Keratinocyte (primary cell): ENCODE results near the gene GABARAPL1.

Source experiments
- EZH2 ChIP-seq: IDR thresholded peaks from one replicate; pipeline ENCODE4 v1.6.1; 2012; ENCODE audit warnings: inconsistent platforms, mild to moderate bottlenecking, low read length, moderate library complexity
- TF ChIP-seq, protein P1 (sequence below), 3 experiments: IDR thresholded peaks in 1 of 3; conservative IDR thresholded peaks in 1 of 3; optimal IDR thresholded peaks in 1 of 3; 2 replicates in 2 of 3; 3 replicates in 1 of 3; pipeline versions ENCODE3 to v1.5.1; 2011; ENCODE audit warnings: low read length in 3 of 3, mild to moderate bottlenecking in 3 of 3, moderate library complexity in 2 of 3, control low read depth in 1 of 3, inconsistent platforms in 1 of 3; ENCODE audit not compliant: insufficient read depth in 2 of 3; ENCODE audit errors: extremely low read depth in 1 of 3

DNA sequence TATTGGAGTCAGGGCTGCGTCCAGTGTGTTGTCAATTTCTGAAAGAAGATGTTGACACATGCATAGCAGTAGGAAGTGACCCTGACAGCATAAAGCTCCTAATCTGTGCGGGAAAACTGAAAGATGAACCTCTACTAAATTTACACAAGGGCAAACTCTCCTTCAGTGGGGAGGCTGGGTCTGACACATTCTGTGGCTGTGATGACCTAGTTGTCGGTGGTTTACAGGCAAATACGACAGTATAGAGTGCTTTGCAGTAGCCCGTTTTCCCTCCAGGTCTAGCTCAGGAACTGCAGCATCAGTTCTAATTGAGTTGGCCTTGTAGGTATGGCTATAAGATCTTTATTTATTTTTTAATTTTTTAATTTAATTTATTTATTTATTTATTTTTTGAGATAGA, 14.8 kb upstream of the GABARAPL1 start:
- TF ChIP-seq, protein P1, sequence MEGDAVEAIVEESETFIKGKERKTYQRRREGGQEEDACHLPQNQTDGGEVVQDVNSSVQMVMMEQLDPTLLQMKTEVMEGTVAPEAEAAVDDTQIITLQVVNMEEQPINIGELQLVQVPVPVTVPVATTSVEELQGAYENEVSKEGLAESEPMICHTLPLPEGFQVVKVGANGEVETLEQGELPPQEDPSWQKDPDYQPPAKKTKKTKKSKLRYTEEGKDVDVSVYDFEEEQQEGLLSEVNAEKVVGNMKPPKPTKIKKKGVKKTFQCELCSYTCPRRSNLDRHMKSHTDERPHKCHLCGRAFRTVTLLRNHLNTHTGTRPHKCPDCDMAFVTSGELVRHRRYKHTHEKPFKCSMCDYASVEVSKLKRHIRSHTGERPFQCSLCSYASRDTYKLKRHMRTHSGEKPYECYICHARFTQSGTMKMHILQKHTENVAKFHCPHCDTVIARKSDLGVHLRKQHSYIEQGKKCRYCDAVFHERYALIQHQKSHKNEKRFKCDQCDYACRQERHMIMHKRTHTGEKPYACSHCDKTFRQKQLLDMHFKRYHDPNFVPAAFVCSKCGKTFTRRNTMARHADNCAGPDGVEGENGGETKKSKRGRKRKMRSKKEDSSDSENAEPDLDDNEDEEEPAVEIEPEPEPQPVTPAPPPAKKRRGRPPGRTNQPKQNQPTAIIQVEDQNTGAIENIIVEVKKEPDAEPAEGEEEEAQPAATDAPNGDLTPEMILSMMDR (optimal IDR thresholded peaks at IDR 0.05 in 1 of 3, IDR thresholded peaks at IDR 0.05 in 1 of 3, conservative IDR thresholded peaks at IDR 0.05 in 1 of 3; ENCODE audit: extremely low read depth in 1 of 3, insufficient read depth in 2 of 3, low read length in 3 of 3) = no peak
- no peak for TF ChIP-seq EZH2
